ENCODE measurements around the gene GCC2. TPM values are rescaled to one million over a fixed set of nuclear protein-coding genes. Genes with fewer than 3 reads are reported as not detected.
"Not testable (repeated sequence)": the region's sequence is repeated elsewhere in the genome, so short reads cannot be mapped to it uniquely, and the experiment has no call there.

The GCC2 gene
- total and polyA plus RNA-seq, 2 of the 8 experiments (the other 6 are each of a cell fraction or from before 2014, with no cell fraction given) = 4.6 to 54.9 TPM

- TF ChIP-seq EZH2 (IDR thresholded peaks at IDR 0.05; ENCODE audit: low read depth, low read length, severe bottlenecking) (no peak), POLR2A (IDR thresholded peaks at IDR 0.05; ENCODE audit: control extremely low read depth in 1 of 2, low read depth in 2 of 2, low read length in 2 of 2) (no peak), NANOG (IDR thresholded peaks at IDR 0.05; ENCODE audit: insufficient read depth, low read depth, low read length, poor library complexity, severe bottlenecking) (no peak), PHF8 (conservative IDR thresholded peaks at IDR 0.05; ENCODE audit: low read depth, low read length) (no peak), FOSL1 (IDR thresholded peaks at IDR 0.05; ENCODE audit: insufficient read depth, low read depth, low read length) (no peak), YY1 (IDR thresholded peaks at IDR 0.05; ENCODE audit: low read depth, low read length) (no peak)
Measured at GRCh38 chr2:108428286-108429009, 20.6 kb upstream of the GCC2 start (continued).

GRCh38 chr2:108435578-108435977 lies 13.4 kb upstream of the GCC2 start:
- H2BK5ac ChIP-seq (ENCODE audit: low read depth, low read length); FAIRE-seq; H3K4me1 ChIP-seq (replicated peaks in 1 of 4; ENCODE audit: control insufficient read depth in 3 of 4, insufficient read depth in 4 of 4, low read length in 3 of 4); H4K8ac ChIP-seq (ENCODE audit: extremely low read depth, insufficient read depth, low read length); H4K5ac ChIP-seq (ENCODE audit: insufficient read length, low read depth, low read length); H3K36me3 ChIP-seq (ENCODE audit: control insufficient read depth in 2 of 4, insufficient read depth in 4 of 4, low read length in 3 of 4); H2BK20ac ChIP-seq (ENCODE audit: low read length); H3K27me3 ChIP-seq (replicated peaks in 1 of 4; ENCODE audit: control insufficient read depth in 3 of 4, extremely low read depth in 1 of 4, insufficient read depth in 3 of 4, low read length in 3 of 4); H2BK15ac ChIP-seq (ENCODE audit: low read length); H2BK120ac ChIP-seq (replicated peaks; ENCODE audit: low read depth, low read length); H2AK5ac ChIP-seq (ENCODE audit: low read depth, low read length); H3K79me2 ChIP-seq (ENCODE audit: control insufficient read depth in 1 of 2, insufficient read depth in 2 of 2, low read length in 2 of 2); H3K23ac ChIP-seq (ENCODE audit: insufficient read length); H3K9me3 ChIP-seq (ENCODE audit: insufficient read depth in 2 of 2, low read depth in 1 of 2, low read length in 1 of 2); H3K18ac ChIP-seq (ENCODE audit: extremely low read depth, low read length); H3K14ac ChIP-seq (ENCODE audit: insufficient read length); H3K79me1 ChIP-seq (ENCODE audit: low read depth, low read length); H3K4ac ChIP-seq (replicated peaks; ENCODE audit: insufficient read length, low read depth, low read length); H3K56ac ChIP-seq (replicated peaks; ENCODE audit: insufficient read length, low read depth, low read length); H3K4me3 ChIP-seq (ENCODE audit: extremely low read depth in 1 of 4, insufficient read depth in 2 of 4, low read depth in 3 of 4, low read length in 4 of 4); H2AFZ ChIP-seq (ENCODE audit: low read length); H3K4me2 ChIP-seq (ENCODE audit: insufficient read depth in 1 of 2, low read depth in 2 of 2, low read length in 2 of 2); H3K27ac ChIP-seq (ENCODE audit: low read depth, low read length); POLR2A ChIA-PET (ENCODE audit: partially characterized antibody); H3K23me2 ChIP-seq (ENCODE audit: low read depth, low read length); H3K9ac ChIP-seq (replicated peaks in 1 of 4; ENCODE audit: extremely low read depth in 1 of 4, low read depth in 3 of 4, low read length in 3 of 4); H4K20me1 ChIP-seq (replicated peaks in 1 of 2; ENCODE audit: control insufficient read depth in 1 of 2, insufficient read depth in 2 of 2, low read length in 2 of 2); DNase-seq (ENCODE audit: low read depth in 1 of 2, low spot score in 2 of 2); H2BK12ac ChIP-seq (ENCODE audit: low read depth, low read length); CTCF ChIA-PET (ENCODE audit: partially characterized antibody); H4K91ac ChIP-seq (replicated peaks; ENCODE audit: insufficient read length, low read length): not testable (repeated sequence)
- WGBS, 2 experiments (ENCODE audit: extremely low coverage in 1 of 2, insufficient coverage in 1 of 2, insufficient read length in 1 of 2, insufficient replicate concordance in 2 of 2, low coverage in 1 of 2, low lambda C conversion rate in 2 of 2, missing lambda C conversion rate in 1 of 2) = 89% methylated on average over 1 of the region's 1 CpG; no CpG with 5 or more reads in 1 of the 2 experiments
